Muscle of leg (tissue), 11 donors: ENCODE data around the gene CRYBG1. TPM values are rescaled to one million over a fixed set of nuclear protein-coding genes. Genes with fewer than 3 reads are reported as not detected.

ENCODE experiments used
- DNase-seq: peaks from one replicate; pipeline ENCODE4 v3.0.0; 2013
- H3K27ac ChIP-seq: one replicate; pipeline ENCODE4 v1.5.1; 2013; ENCODE audit warnings: mild to moderate bottlenecking, low read length, control low read depth
- H3K27me3 ChIP-seq: one replicate; pipeline ENCODE4 v1.6.1; 2013; ENCODE audit warnings: low read length; ENCODE audit not compliant: control insufficient read depth, insufficient read depth
- H3K36me3 ChIP-seq: one replicate; pipeline ENCODE4 v1.6.1; 2013; ENCODE audit warnings: low read length; ENCODE audit not compliant: control insufficient read depth, insufficient read depth
- H3K4me1 ChIP-seq: one replicate; pipeline ENCODE4 v1.6.1; 2013; ENCODE audit warnings: low read length; ENCODE audit not compliant: control insufficient read depth, insufficient read depth
- H3K4me3 ChIP-seq: one replicate; pipeline ENCODE4 v1.5.1; 2013; ENCODE audit warnings: low read length, control low read depth
- H3K9me3 ChIP-seq: replicated peaks from 2 replicates; pipeline ENCODE4 v1.6.1; 2013; ENCODE audit warnings: low read depth, low read length; ENCODE audit not compliant: control insufficient read depth
- WGBS: methylation state at CpG from one replicate; pipeline ENCODE4 v1.1.5; 2013; ENCODE audit warnings: missing lambda C conversion rate; ENCODE audit not compliant: insufficient coverage; 5-methylcytosine and 5-hydroxymethylcytosine counted together
- polyA plus RNA-seq, 8 donors: library from polyadenylated mRNA; unstranded; fragments of 120-200 nt; gene quantifications; one replicate each; pipeline versions ENCODE4 v1.2.1 to v1.2.3, GENCODE V29; 2013; ENCODE audit warnings: inconsistent platforms in 1 of 8, low replicate concordance in 1 of 8; ENCODE audit not compliant: insufficient read length in 8 of 8, insufficient read depth in 1 of 8
- total RNA-seq: library from RNA; stranded (reverse); fragments of 120-200 nt; gene quantifications from one replicate; pipeline ENCODE4 v1.2.4, GENCODE V29; 2013

CRYBG1 gene
- total and polyA plus RNA-seq, 9 donors, result 1.9 to 5.4 (median 2.3) TPM

- Histone ChIP-seq H3K27ac (no peak overlapping the region), H3K4me1 (no peaks in the 10 kb centered on the region), H3K9me3 (no peaks in the 10 kb centered on the region), H3K27me3 (peaks cover 2% of the 10 kb centered on the region), H3K36me3 (no peaks in the 10 kb centered on the region), H3K4me3 (no peak overlapping the region)
- no peak for DNase-seq
Measured at GRCh38 chr6:106470811-106471210, 110.3 kb downstream of the CRYBG1 start.

DNA sequence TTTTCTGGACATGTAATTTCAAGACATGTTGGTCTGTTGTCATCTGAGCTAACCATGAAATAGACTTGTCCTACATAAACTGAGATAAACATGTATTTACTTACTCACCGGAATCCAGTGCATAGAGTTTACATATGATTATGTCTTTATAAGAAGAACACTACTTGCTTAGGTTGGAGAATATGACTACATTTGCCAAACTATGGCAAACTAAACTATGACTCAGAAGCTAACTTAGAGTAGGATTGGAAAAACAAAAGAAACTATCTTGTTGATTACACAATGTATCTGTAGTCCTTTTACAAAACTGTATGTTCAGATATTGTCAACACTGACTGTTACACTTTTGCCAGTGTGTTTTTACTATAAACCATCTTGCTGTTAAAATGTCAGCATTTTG lies 113.3 kb downstream of the CRYBG1 start:
- Histone ChIP-seq H3K9me3 (no peaks in the 10 kb centered on the region), H3K27me3 (peaks cover 2% of the 10 kb centered on the region), H3K27ac (no peak overlapping the region), H3K4me3 (no peak overlapping the region), H3K36me3 (no peaks in the 10 kb centered on the region), H3K4me1 (no peaks in the 10 kb centered on the region)
- WGBS, result no CpG with 5 or more reads among the region's 1 CpG
- DNase-seq, result no peak

DNA sequence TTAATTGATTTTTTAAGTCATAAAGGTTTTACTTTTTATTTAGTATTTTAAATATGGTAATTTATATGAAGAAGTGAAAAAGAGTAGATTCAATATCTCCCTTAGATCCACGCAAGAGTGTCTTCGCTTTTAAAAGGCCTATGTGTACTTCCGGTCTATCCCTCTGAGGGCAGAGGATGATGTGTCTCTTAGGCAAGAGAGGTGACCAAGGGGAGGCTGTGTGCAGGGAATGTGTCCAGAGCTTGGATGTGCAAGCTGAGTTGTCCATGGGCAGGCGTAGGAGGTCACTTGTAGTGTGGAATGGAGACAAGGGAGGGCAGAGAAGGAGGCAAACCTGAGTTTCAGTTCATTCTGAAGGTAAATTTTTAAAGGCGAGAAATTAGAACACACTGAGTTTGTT lies 113.9 kb downstream of the CRYBG1 start:
- DNase-seq, result no peak
- no peaks in the 10 kb centered on the region for H3K36me3 ChIP-seq
- H3K4me1 ChIP-seq, result no peaks in the 10 kb centered on the region
- no peaks in the 10 kb centered on the region for H3K9me3 ChIP-seq
- no peak overlapping the region for H3K4me3 ChIP-seq
- peaks cover 2% of the 10 kb centered on the region for H3K27me3 ChIP-seq
- WGBS, result 84% methylated on average over 4 of the region's 5 CpGs
- H3K27ac ChIP-seq, result no peak overlapping the region

- Histone ChIP-seq H3K27ac (no peak overlapping the region), H3K4me1 (no peaks in the 10 kb centered on the region), H3K9me3 (no peaks in the 10 kb centered on the region), H3K4me3 (no peak overlapping the region), H3K36me3 (no peaks in the 10 kb centered on the region), H3K27me3 (no peaks in the 10 kb centered on the region)
- DNase-seq, result no peak
- WGBS, result 48% methylated on average over 6 of the region's 6 CpGs
Measured at GRCh38 chr6:106475284-106475683, 114.8 kb downstream of the CRYBG1 start.

- Histone ChIP-seq H3K9me3 (no peaks in the 10 kb centered on the region), H3K27ac (no peak overlapping the region), H3K4me1 (no peaks in the 10 kb centered on the region), H3K36me3 (no peaks in the 10 kb centered on the region), H3K4me3 (no peak overlapping the region), H3K27me3 (no peaks in the 10 kb centered on the region)
- no peak for DNase-seq
- no CpG with 5 or more reads among the region's 2 CpGs for WGBS
Measured at GRCh38 chr6:106476331-106477105, 116.0 kb downstream of the CRYBG1 start.

DNA sequence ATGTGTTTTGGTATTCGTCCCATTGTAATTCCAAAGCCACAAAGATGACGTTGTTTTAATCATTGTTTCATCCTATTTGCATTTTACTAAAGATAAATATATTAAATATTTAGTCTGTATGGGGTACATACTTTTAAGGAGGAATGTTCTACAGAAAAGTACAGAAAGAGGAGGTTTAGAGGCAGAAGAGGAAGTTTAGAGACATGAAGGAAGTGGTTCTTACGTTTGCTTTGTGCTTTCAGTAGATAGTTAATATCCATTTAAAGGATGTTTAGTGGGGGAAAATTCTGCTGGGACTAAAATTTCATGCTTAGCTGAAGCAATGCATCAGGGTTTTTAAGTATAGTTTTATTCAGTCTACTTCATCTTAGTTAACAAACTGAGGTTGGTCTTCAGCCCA lies 116.6 kb downstream of the CRYBG1 start:
- no peak overlapping the region for H3K27ac ChIP-seq
- no peaks in the 10 kb centered on the region for H3K27me3 ChIP-seq
- no peaks in the 10 kb centered on the region for H3K9me3 ChIP-seq
- peak; percentile 7 for DNase-seq
- no peaks in the 10 kb centered on the region for H3K4me1 ChIP-seq
- H3K4me3 ChIP-seq, result no peak overlapping the region
- no CpG with 5 or more reads among the region's 3 CpGs for WGBS
- H3K36me3 ChIP-seq, result no peaks in the 10 kb centered on the region

DNA sequence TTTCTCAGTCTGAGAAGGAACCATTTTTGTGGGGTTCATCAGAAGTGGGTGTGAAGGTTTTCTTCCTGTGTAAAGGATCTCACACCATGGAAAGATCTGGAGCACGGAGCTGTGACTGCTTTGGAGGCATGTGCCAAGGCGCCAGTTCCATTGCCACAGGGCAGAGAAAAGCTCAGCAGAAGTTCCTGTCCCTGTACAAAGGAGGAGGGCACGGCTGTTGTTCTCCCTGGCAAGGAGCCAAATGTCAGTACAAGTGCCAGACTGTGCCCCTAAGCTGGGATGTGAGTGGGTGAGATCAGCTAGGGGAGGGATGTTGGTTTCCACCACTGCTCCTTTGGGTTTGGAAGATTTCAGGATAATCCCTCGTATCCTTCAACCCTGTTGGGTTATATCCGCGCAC lies 117.3 kb downstream of the CRYBG1 start:
- H3K4me1 ChIP-seq, result no peaks in the 10 kb centered on the region
- H3K36me3 ChIP-seq, result no peaks in the 10 kb centered on the region
- WGBS, result 59% methylated on average over 4 of the region's 6 CpGs
- H3K27ac ChIP-seq, result no peak overlapping the region
- H3K27me3 ChIP-seq, result no peaks in the 10 kb centered on the region
- no peak overlapping the region for H3K4me3 ChIP-seq
- peak; percentile 9 for DNase-seq
- H3K9me3 ChIP-seq, result no peaks in the 10 kb centered on the region

GRCh38 chr6:106486236-106486635 lies 125.7 kb downstream of the CRYBG1 start:
- Histone ChIP-seq H3K27me3 (no peaks in the 10 kb centered on the region), H3K4me1 (no peaks in the 10 kb centered on the region), H3K36me3 (no peaks in the 10 kb centered on the region), H3K27ac (no peak overlapping the region), H3K4me3 (no peak overlapping the region), H3K9me3 (no peaks in the 10 kb centered on the region)
- DNase-seq, result no peak
- WGBS, result no CpG with 5 or more reads among the region's 1 CpG

GRCh38 chr6:106488494-106489370 lies 128.2 kb downstream of the CRYBG1 start:
- H3K27ac ChIP-seq, result no peak overlapping the region
- no peak overlapping the region for H3K4me3 ChIP-seq
- H3K36me3 ChIP-seq, result no peaks in the 10 kb centered on the region
- no peak for DNase-seq
- 71% methylated on average over 3 of the region's 4 CpGs for WGBS
- no peaks in the 10 kb centered on the region for H3K27me3 ChIP-seq
- no peaks in the 10 kb centered on the region for H3K4me1 ChIP-seq
- H3K9me3 ChIP-seq, result no peaks in the 10 kb centered on the region

- Histone ChIP-seq H3K4me1 (no peaks in the 10 kb centered on the region), H3K27ac (no peak overlapping the region), H3K9me3 (no peaks in the 10 kb centered on the region), H3K4me3 (no peak overlapping the region), H3K27me3 (no peaks in the 10 kb centered on the region), H3K36me3 (no peaks in the 10 kb centered on the region)
- no peak for DNase-seq
- WGBS, result no CpG with 5 or more reads among the region's 1 CpG
Measured at GRCh38 chr6:106490030-106490429, 129.5 kb downstream of the CRYBG1 start.
